ENCODE results near the gene WWC2. TPM values are rescaled to one million over a fixed set of nuclear protein-coding genes. Genes with fewer than 3 reads are reported as not detected.

WWC2 gene
- total RNA-seq, 4 donors from 2014 or later, result 28.2 to 38.5 (median 37.0) TPM

GRCh38 chr4:183328832-183329231, 229.8 kb downstream of the WWC2 start:
- intact Hi-C loops (cut with DNase I), result no loop called here
- Histone ChIP-seq H3K36me3 (no peaks in the 10 kb centered on the region), H3K9me3 (no peaks in the 10 kb centered on the region), H3K27me3 (no peaks in the 10 kb centered on the region), H3K27ac (replicated peaks in 1 of 4) (no peak overlapping the region), H3K4me3 (no peak overlapping the region), H3K4me1 (peaks cover 0 to 8% (median 2%) of the 10 kb centered on the region in 4 donors)
- TF ChIP-seq POLR2AphosphoS5 (IDR thresholded peaks at IDR 0.05), result no peak
- TF ChIP-seq, protein P1, sequence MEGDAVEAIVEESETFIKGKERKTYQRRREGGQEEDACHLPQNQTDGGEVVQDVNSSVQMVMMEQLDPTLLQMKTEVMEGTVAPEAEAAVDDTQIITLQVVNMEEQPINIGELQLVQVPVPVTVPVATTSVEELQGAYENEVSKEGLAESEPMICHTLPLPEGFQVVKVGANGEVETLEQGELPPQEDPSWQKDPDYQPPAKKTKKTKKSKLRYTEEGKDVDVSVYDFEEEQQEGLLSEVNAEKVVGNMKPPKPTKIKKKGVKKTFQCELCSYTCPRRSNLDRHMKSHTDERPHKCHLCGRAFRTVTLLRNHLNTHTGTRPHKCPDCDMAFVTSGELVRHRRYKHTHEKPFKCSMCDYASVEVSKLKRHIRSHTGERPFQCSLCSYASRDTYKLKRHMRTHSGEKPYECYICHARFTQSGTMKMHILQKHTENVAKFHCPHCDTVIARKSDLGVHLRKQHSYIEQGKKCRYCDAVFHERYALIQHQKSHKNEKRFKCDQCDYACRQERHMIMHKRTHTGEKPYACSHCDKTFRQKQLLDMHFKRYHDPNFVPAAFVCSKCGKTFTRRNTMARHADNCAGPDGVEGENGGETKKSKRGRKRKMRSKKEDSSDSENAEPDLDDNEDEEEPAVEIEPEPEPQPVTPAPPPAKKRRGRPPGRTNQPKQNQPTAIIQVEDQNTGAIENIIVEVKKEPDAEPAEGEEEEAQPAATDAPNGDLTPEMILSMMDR (IDR thresholded peaks at IDR 0.05), result no peak
- no peak for TF ChIP-seq EP300 (IDR thresholded peaks at IDR 0.05)
- TF ChIP-seq POLR2A (IDR thresholded peaks at IDR 0.05; ENCODE audit: low read depth), result no peak
- DNase-seq (ENCODE audit: extremely low spot score), result no peak
- 68% methylated on average over 5 of the region's 7 CpGs for WGBS

DNA sequence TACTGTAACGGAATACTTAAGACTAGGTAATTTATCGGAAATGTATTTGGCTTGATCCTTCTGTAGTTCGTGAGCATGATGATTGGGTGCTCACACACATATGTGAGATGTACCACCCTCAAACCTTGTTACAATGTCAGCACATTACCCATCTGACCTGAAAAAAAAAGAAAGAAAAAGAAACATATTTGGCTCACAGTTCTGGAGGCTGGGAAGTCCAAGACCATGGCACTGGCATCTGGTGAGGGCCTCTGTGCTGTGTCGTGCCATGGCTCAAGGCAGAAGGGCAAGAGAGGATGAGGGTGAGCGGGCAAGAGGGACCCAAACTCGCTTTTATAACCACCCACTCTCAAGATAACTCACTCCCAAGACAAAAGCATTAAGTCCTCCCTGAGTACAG, 230.2 kb downstream of the WWC2 start:
- H3K27me3 ChIP-seq, result no peaks in the 10 kb centered on the region
- no peak overlapping the region for H3K4me3 ChIP-seq
- H3K9me3 ChIP-seq, result no peaks in the 10 kb centered on the region
- WGBS, result 94% methylated on average over 6 of the region's 6 CpGs
- peaks cover 0 to 8% (median 2%) of the 10 kb centered on the region in 4 donors for H3K4me1 ChIP-seq
- TF ChIP-seq POLR2A (IDR thresholded peaks at IDR 0.05; ENCODE audit: low read depth) (no peak), POLR2AphosphoS5 (IDR thresholded peaks at IDR 0.05) (no peak), EP300 (IDR thresholded peaks at IDR 0.05) (no peak)
- TF ChIP-seq, protein P1 (IDR thresholded peaks at IDR 0.05), result no peak
- H3K27ac ChIP-seq (replicated peaks in 1 of 4), result no peak overlapping the region
- DNase-seq (ENCODE audit: extremely low spot score), result no peak
- intact Hi-C loops (cut with DNase I), result no loop called here
- H3K36me3 ChIP-seq, result no peaks in the 10 kb centered on the region

DNA sequence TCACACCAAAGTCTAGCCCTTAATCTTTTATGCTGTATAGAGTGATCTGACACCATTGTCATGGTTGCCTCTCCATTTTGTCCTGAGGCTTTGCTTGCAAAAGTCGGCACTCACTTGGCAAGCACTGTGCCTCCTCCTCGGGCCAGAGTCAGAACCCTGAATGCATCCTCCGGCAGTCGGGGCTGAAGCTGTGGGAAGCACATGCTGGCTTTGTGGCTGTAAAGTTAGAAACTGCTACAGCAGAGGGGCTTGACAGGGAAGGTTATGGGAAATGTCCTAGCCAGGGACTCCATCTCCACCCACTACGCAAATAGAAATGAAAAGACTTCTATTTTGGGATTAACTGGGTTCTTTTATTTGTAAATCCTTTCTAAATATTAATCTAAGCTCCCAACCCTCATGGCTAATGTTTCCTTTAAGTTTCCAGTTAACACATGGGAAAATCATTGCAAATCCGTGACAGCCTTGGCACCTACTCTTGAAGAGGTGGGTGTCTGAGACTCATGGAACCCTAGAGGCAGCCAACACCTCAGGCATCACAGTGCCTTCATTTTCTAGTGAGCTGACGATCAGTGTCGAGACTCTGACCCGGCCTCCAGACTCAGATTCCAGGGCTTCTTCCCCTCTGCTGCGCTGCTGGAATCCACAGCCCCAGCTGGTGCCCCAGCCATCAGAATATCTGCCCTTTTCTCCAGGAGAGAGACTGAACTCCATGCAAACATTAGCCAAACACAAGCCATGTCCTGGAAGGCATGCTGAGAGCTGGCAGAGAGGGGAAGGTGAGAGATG, 231.1 kb downstream of the WWC2 start:
- Histone ChIP-seq H3K36me3 (no peaks in the 10 kb centered on the region), H3K27me3 (no peaks in the 10 kb centered on the region), H3K27ac (replicated peaks in 1 of 4) (no peak overlapping the region), H3K9me3 (no peaks in the 10 kb centered on the region), H3K4me1 (peaks cover 0 to 8% (median 2%) of the 10 kb centered on the region in 4 donors), H3K4me3 (no peak overlapping the region)
- 51% methylated on average over 8 of the region's 10 CpGs for WGBS
- DNase-seq (ENCODE audit: extremely low spot score), result no peak
- intact Hi-C loops (cut with DNase I), result no loop called here
- no peak for TF ChIP-seq EP300 (IDR thresholded peaks at IDR 0.05)
- TF ChIP-seq, protein P1 (IDR thresholded peaks at IDR 0.05), result no peak
- TF ChIP-seq POLR2A (IDR thresholded peaks at IDR 0.05; ENCODE audit: low read depth), result no peak
- TF ChIP-seq POLR2AphosphoS5 (IDR thresholded peaks at IDR 0.05), result no peak

- TF ChIP-seq EP300 (IDR thresholded peaks at IDR 0.05), result no peak
- no peak for TF ChIP-seq POLR2A (IDR thresholded peaks at IDR 0.05; ENCODE audit: low read depth)
- TF ChIP-seq, protein P1 (IDR thresholded peaks at IDR 0.05), result no peak
- no peak for TF ChIP-seq POLR2AphosphoS5 (IDR thresholded peaks at IDR 0.05)
- Histone ChIP-seq H3K4me3 (no peak overlapping the region), H3K9me3 (no peaks in the 10 kb centered on the region), H3K27ac (replicated peaks in 1 of 4) (no peak overlapping the region), H3K4me1 (peaks cover 0 to 8% (median 2%) of the 10 kb centered on the region in 4 donors), H3K36me3 (no peaks in the 10 kb centered on the region), H3K27me3 (no peaks in the 10 kb centered on the region)
- WGBS, result 91% methylated on average over 2 of the region's 2 CpGs
- DNase-seq (ENCODE audit: extremely low spot score), result peak; percentile 66
- intact Hi-C loops (cut with DNase I), result no loop called here
These were observed 231.8 kb downstream of the WWC2 start for GRCh38 chr4:183330841-183331240.

Measured in esophagus muscularis mucosa (tissue), 4 donors.